Kidney epithelial cell (primary cell): ENCODE measurements around the gene HCFC1. TPM values are rescaled to one million over a fixed set of nuclear protein-coding genes. Genes with fewer than 3 reads are reported as not detected.

Source experiments
- DNase-seq: peaks from one replicate; pipeline ENCODE4 v3.0.0-alpha.2; 2010; ENCODE audit warnings: low read depth
- H3K27me3 ChIP-seq: 2 replicates; pipeline ENCODE4 v1.6.0; 2011; ENCODE audit warnings: low read length; ENCODE audit not compliant: control insufficient read depth, insufficient read depth
- H3K36me3 ChIP-seq: 2 replicates; pipeline ENCODE4 v1.5.1; 2011; ENCODE audit warnings: low read length; ENCODE audit not compliant: control insufficient read depth, insufficient read depth
- H3K4me3 ChIP-seq: 2 replicates; pipeline ENCODE4 v1.5.1; 2011; ENCODE audit warnings: low read depth, mild to moderate bottlenecking, control low read depth, low read length
- CTCF ChIP-seq: IDR thresholded peaks from 2 replicates; pipeline ENCODE4 v1.5.1; 2011; ENCODE audit warnings: mild to moderate bottlenecking, moderate library complexity, low read length, control low read depth, inconsistent platforms; ENCODE audit not compliant: insufficient read depth, poor library complexity, severe bottlenecking
- total RNA-seq: library from RNA; depleted of rRNA; stranded (reverse); fragments of >200 nt; gene quantifications from 2 replicates; pipeline ENCODE4 v1.2.3, GENCODE V29; 2015

The HCFC1 gene
- total RNA-seq, 1 donor from 2014 or later, result 56.2 TPM

- Histone ChIP-seq H3K27me3 (no peaks in the 10 kb centered on the region), H3K36me3 (no peaks in the 10 kb centered on the region), H3K4me3 (no peak overlapping the region)
- no peak for TF ChIP-seq CTCF
- no peak for DNase-seq
Measured at GRCh38 chrX:153907456-153907855, 64.2 kb downstream of the HCFC1 start.

GRCh38 chrX:153906126-153906917 lies 65.3 kb downstream of the HCFC1 start:
- TF ChIP-seq CTCF, result no peak
- H3K27me3 ChIP-seq, result no peaks in the 10 kb centered on the region
- no peak for DNase-seq
- no peaks in the 10 kb centered on the region for H3K36me3 ChIP-seq
- H3K4me3 ChIP-seq, result no peak overlapping the region

DNA sequence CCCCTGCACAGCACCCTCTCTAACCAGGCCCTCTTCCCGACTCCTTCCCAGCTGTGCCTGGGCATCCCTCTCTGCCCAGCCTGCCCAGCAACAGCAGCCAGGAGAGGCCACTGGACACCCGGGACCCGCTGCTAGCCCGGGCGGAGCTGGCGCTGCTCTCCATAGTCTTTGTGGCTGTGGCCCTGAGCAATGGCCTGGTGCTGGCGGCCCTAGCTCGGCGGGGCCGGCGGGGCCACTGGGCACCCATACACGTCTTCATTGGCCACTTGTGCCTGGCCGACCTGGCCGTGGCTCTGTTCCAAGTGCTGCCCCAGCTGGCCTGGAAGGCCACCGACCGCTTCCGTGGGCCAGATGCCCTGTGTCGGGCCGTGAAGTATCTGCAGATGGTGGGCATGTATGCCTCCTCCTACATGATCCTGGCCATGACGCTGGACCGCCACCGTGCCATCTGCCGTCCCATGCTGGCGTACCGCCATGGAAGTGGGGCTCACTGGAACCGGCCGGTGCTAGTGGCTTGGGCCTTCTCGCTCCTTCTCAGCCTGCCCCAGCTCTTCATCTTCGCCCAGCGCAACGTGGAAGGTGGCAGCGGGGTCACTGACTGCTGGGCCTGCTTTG lies 66.0 kb downstream of the HCFC1 start:
- Histone ChIP-seq H3K27me3 (no peaks in the 10 kb centered on the region), H3K4me3 (no peak overlapping the region), H3K36me3 (no peaks in the 10 kb centered on the region)
- DNase-seq, result no peak
- no peak for TF ChIP-seq CTCF

GRCh38 chrX:153903991-153904957 lies 67.3 kb downstream of the HCFC1 start, which contains the start of gene AVPR2:
Gene AVPR2, plus strand, starts transcription at chrX:153904673. Its CDS starts 473 bp downstream, at chrX:153905146.
- H3K36me3 ChIP-seq, result no peaks in the 10 kb centered on the region
- DNase-seq, result no peak
- no peak for TF ChIP-seq CTCF
- no peaks in the 10 kb centered on the region for H3K27me3 ChIP-seq
- no peak within 1 kb of the TSS for H3K4me3 ChIP-seq

DNA sequence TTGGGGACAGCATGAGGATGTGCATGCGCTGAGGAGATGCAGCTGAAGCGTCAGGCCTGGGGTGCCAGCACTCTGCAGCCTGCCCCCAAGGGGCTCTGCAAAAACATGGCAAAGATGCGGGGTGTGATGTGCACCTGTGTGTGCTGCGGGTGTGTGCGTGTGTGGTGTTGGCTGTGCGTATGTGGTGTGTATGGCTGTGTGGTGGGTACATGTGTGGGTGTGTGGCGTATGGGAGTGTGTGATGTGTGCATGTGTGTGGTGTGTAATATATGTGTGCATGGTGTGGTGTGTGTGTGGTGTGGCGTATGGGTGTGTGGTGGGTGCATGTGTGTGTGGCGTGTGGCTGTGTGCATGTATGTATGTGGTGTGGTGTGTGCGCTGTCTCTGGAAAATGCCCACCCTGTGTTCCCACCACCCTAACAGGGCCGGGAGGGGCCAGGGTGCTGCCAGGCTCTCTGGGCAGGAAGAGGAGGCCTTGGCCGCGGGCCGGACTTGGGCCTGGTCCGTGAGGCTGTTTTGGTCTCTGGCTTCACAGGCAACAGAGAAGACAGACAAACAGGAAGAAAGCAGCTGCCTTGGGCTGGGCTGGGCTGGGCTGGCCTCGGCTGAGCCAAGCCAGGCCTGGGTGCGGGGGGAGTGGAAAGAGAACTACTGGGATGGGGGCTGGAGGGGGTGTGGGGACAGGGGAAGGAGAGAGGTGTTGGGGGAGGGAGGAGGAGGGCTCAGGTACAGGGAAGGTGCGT lies 68.2 kb downstream of the HCFC1 start:
- H3K4me3 ChIP-seq, result no peak overlapping the region
- no peaks in the 10 kb centered on the region for H3K27me3 ChIP-seq
- H3K36me3 ChIP-seq, result no peaks in the 10 kb centered on the region
- no peak for TF ChIP-seq CTCF
- no peak for DNase-seq
